HepG2 (cell line): ENCODE results near the gene UBE3A. TPM values are rescaled to one million over a fixed set of nuclear protein-coding genes. Genes with fewer than 3 reads are reported as not detected.

Experiments
- ATAC-seq: fragments of 200-7000 bp; cut with Tn5 transposase; 3 replicates; pipeline ENCODE4 v1.9.1; 2020; ENCODE audit warnings: mild to moderate bottlenecking, moderate library complexity
- BruUV-seq: library from RNA; stranded (reverse); fragments of 400-500 nt; replicated peaks from 2 replicates; lab custom pipeline; 2021; lab: Mats Ljungman, UMichigan
- CTCF ChIA-PET: fragments of 300-600 bp; formaldehyde crosslinking; extraction: SDS; loops from one replicate; lab custom pipeline; 2021; ENCODE audit warnings: low total read pairs, inconsistent platforms, low intra/inter-chr PET ratio; lab: Yijun Ruan, JAX
- POLR2A ChIA-PET: fragments of 350-600 bp; sonication (Branson Sonifier 250); formaldehyde crosslinking; loops from one replicate; lab custom pipeline; 2020; ENCODE audit warnings: antibody characterized with exemption, inconsistent platforms; lab: Yijun Ruan, JAX
- DNase-seq: peaks from one replicate; pipeline ENCODE4 v3.0.0-alpha.2; 2015; ENCODE audit warnings: low spot score
- FAIRE-seq: peaks from 3 replicates; lab custom pipeline; 2011; peaks lifted over from hg19 to GRCh38; lab: Jason Lieb, UNC
- H2AFZ ChIP-seq: one replicate; pipeline ENCODE4 v1.6.1; 2011; ENCODE audit warnings: low read length, inconsistent platforms
- H3K27ac ChIP-seq: fragments of 300-600 bp; 3 replicates; pipeline ENCODE4 v1.8.0; 2011; ENCODE audit warnings: mixed run types, mild to moderate bottlenecking, mixed read lengths, low read length, inconsistent platforms; ENCODE audit not compliant: insufficient read depth; ENCODE audit errors: extremely low read length
- H3K27me3 ChIP-seq, 2 experiments: fragments of 200-600 bp in 1 of 2; 2 replicates in 1 of 2; 3 replicates in 1 of 2; pipeline versions ENCODE4 v1.6.0 to v1.8.0; 2011; ENCODE audit warnings: low read length in 2 of 2, mild to moderate bottlenecking in 2 of 2, moderate library complexity in 2 of 2, inconsistent platforms in 1 of 2; ENCODE audit not compliant: insufficient read depth in 2 of 2, control insufficient read depth in 1 of 2
- H3K36me3 ChIP-seq, 2 experiments: fragments of 200-600 bp in 1 of 2; replicated peaks in 1 of 2; 2 replicates in 1 of 2; 3 replicates in 1 of 2; pipeline versions ENCODE4 v1.5.1 to v1.8.0; 2011; ENCODE audit warnings: low read length in 2 of 2, inconsistent platforms in 1 of 2; ENCODE audit not compliant: insufficient read depth in 2 of 2, control insufficient read depth in 1 of 2
- H3K4me1 ChIP-seq: 2 replicates; pipeline ENCODE4 v1.5.1; 2012; ENCODE audit warnings: low read length, inconsistent platforms; ENCODE audit not compliant: insufficient read depth
- H3K4me2 ChIP-seq: 2 replicates; pipeline ENCODE4 v1.6.0; 2011; ENCODE audit warnings: low read depth, low read length, inconsistent platforms
- H3K4me3 ChIP-seq, 3 experiments: fragments of 200-600 bp in 1 of 3; sonication (generic), shearing (Covaris generic) in 1 of 3; replicated peaks in 1 of 3; 2 replicates each; pipeline ENCODE4 v1.5.1; 2011 to 2016; ENCODE audit warnings: low read length in 3 of 3, inconsistent platforms in 2 of 3, low read depth in 2 of 3, mild to moderate bottlenecking in 2 of 3, control low read depth in 1 of 3, mixed read lengths in 1 of 3; ENCODE audit not compliant: insufficient read depth in 1 of 3
- H3K79me2 ChIP-seq: one replicate; pipeline ENCODE4 v1.6.1; 2011; ENCODE audit warnings: low read length, inconsistent platforms; ENCODE audit not compliant: insufficient read depth
- H3K9ac ChIP-seq: 2 replicates; pipeline ENCODE4 v1.6.0; 2011; ENCODE audit warnings: mild to moderate bottlenecking, low read depth, low read length, inconsistent platforms; ENCODE audit not compliant: insufficient read depth
- H3K9me3 ChIP-seq: 2 replicates; pipeline ENCODE4 v1.5.1; 2012; ENCODE audit warnings: mild to moderate bottlenecking, low read length
- H4K20me1 ChIP-seq: 2 replicates; pipeline ENCODE4 v1.6.0; 2011; ENCODE audit warnings: inconsistent platforms, mild to moderate bottlenecking, low read length, moderate library complexity; ENCODE audit not compliant: insufficient read depth
- CBX2 ChIP-seq, 2 experiments: fragments of 200-600 bp in 1 of 2; sonication (generic); formaldehyde crosslinking in 1 of 2; IDR thresholded peaks; 2 replicates each; pipeline versions ENCODE4 v1.7.0 to v1.8.1; 2018 to 2022; ENCODE audit warnings: low read depth in 2 of 2, low read length in 1 of 2, mild to moderate bottlenecking in 1 of 2, missing genetic modification reagents in 1 of 2
- IRX3 ChIP-seq: sonication (generic); formaldehyde crosslinking; IDR thresholded peaks from 2 replicates; pipeline ENCODE4 v1.8.1; 2023; ENCODE audit warnings: mild to moderate bottlenecking, low read depth, missing genetic modification reagents, borderline replicate concordance
- JUND ChIP-seq: sonication (generic); formaldehyde crosslinking; IDR thresholded peaks from 2 replicates; pipeline ENCODE4 v1.8.0; 2022; ENCODE audit warnings: mild to moderate bottlenecking, missing genetic modification reagents
- MED8 ChIP-seq: sonication (generic); formaldehyde crosslinking; IDR thresholded peaks from 2 replicates; pipeline ENCODE4 v1.8.1; 2023; ENCODE audit warnings: mild to moderate bottlenecking, missing genetic modification reagents; ENCODE audit not compliant: insufficient replicate concordance
- PHB2 ChIP-seq: fragments of 450-650 bp; IDR thresholded peaks from 2 replicates; pipeline ENCODE4 v1.6.1; 2018; ENCODE audit not compliant: partially characterized antibody
- SNRNP70 ChIP-seq: fragments of 200-400 bp; formaldehyde crosslinking; IDR thresholded peaks from 2 replicates; pipeline ENCODE4 v1.6.1; 2017; ENCODE audit warnings: mild to moderate bottlenecking, low read depth, low read length, moderate library complexity
- SOX13 ChIP-seq, 3 experiments: fragments of 450-650 bp in 1 of 3; sonication (generic) in 1 of 3; formaldehyde crosslinking in 1 of 3; IDR thresholded peaks in 2 of 3; conservative IDR thresholded peaks in 1 of 3; 2 replicates each; pipeline versions ENCODE4 v1.5.0 to v1.6.1; 2016 to 2020; ENCODE audit warnings: antibody characterized with exemption in 1 of 3, mild to moderate bottlenecking in 1 of 3, missing compliant biosample characterization in 1 of 3, missing genetic modification reagents in 1 of 3, moderate library complexity in 1 of 3
- TEAD3 ChIP-seq: optimal IDR thresholded peaks from 2 replicates; pipeline ENCODE3; 2016; ENCODE audit warnings: borderline replicate concordance
- YEATS4 ChIP-seq: sonication (generic); formaldehyde crosslinking; IDR thresholded peaks from 2 replicates; pipeline ENCODE4 v1.4.0; 2020; ENCODE audit warnings: missing genetic modification reagents, borderline replicate concordance
- ZNF326 ChIP-seq: sonication (generic); formaldehyde crosslinking; IDR thresholded peaks from 2 replicates; pipeline ENCODE4 v1.4.0; 2020; ENCODE audit warnings: missing genetic modification reagents, borderline replicate concordance
- ZNF451 ChIP-seq: sonication (generic); formaldehyde crosslinking; IDR thresholded peaks from 2 replicates; pipeline ENCODE4 v1.5.0; 2020; ENCODE audit warnings: mild to moderate bottlenecking, missing genetic modification reagents
- ZNF562 ChIP-seq: sonication (generic); formaldehyde crosslinking; IDR thresholded peaks from 2 replicates; pipeline ENCODE4 v1.8.0; 2022; ENCODE audit warnings: missing genetic modification reagents, borderline replicate concordance
- ZNF672 ChIP-seq: sonication (generic); formaldehyde crosslinking; IDR thresholded peaks from 2 replicates; pipeline ENCODE4 v1.8.1; 2022; ENCODE audit warnings: missing genetic modification reagents
- ZSCAN25 ChIP-seq: sonication (generic); formaldehyde crosslinking; IDR thresholded peaks from 2 replicates; pipeline ENCODE4 v1.8.0; 2022; ENCODE audit warnings: mild to moderate bottlenecking, missing genetic modification reagents
- WGBS: methylation state at CpG from one replicate; pipeline ENCODE4 v1.1.6; 2017; ENCODE audit warnings: low lambda C conversion rate; 5-methylcytosine and 5-hydroxymethylcytosine counted together
- in situ Hi-C: cut with HindIII; loops from 2 replicates; pipeline ENCODE4 v1.10.0; 2017; ENCODE audit warnings: low pct_unique_long_range_greater_than_20kb; ENCODE audit not compliant: extremely low pct_ligation_motif_present
- intact Hi-C: fragments of 100-400 bp; cut with micrococcal nuclease; formaldehyde crosslinking; loops from one replicate; pipeline ENCODE4 v1.10.0; 2022; ENCODE audit not compliant: unreplicated experiment
- polyA plus RNA-seq, 8 experiments: library from polyadenylated mRNA; depleted of rRNA in 3 of 8; stranded (reverse) in 7 of 8; unstranded in 1 of 8; fragments of >200 nt; fragmentation: Illumina TruSeq in 4 of 8; extraction: Trizol in 4 of 8; gene quantifications; 2 replicates each; pipeline versions ENCODE4 v1.2.1 to v1.2.3, GENCODE V29; 2011 to 2016; ENCODE audit warnings: low read depth in 4 of 8, missing spikeins in 1 of 8, mixed read lengths in 1 of 8; ENCODE audit not compliant: insufficient read depth in 1 of 8
- total RNA-seq, 5 experiments: library from RNA; depleted of rRNA; stranded (reverse); fragments of >200 nt; fragmentation: Illumina TruSeq; extraction: Trizol; gene quantifications; 2 replicates each; pipeline ENCODE4 v1.2.3, GENCODE V29; 2016; ENCODE audit warnings: low read depth in 1 of 5
- TF ChIP-seq, protein P1 (sequence below): IDR thresholded peaks from 2 replicates; pipeline ENCODE4 v1.6.1; 2016; ENCODE audit warnings: missing compliant biosample characterization, missing genetic modification reagents, borderline replicate concordance
- TF ChIP-seq, protein P2 (sequence below): sonication (generic); formaldehyde crosslinking; IDR thresholded peaks from 2 replicates; pipeline ENCODE4 v1.8.1; 2023; ENCODE audit warnings: mild to moderate bottlenecking, missing genetic modification reagents
- TF ChIP-seq, protein P3 (sequence below): sonication (generic); formaldehyde crosslinking; IDR thresholded peaks from 2 replicates; pipeline ENCODE4 v1.8.0; 2022; ENCODE audit warnings: low read depth, missing genetic modification reagents
- TF ChIP-seq, protein P4 (sequence below): sonication (generic); formaldehyde crosslinking; IDR thresholded peaks from 2 replicates; pipeline ENCODE4 v1.9.0; 2022; ENCODE audit warnings: low read depth, missing genetic modification reagents
- TF ChIP-seq, protein P5 (sequence below): sonication (generic); formaldehyde crosslinking; IDR thresholded peaks from 2 replicates; pipeline ENCODE4 v1.4.0; 2020; ENCODE audit warnings: missing genetic modification reagents

The UBE3A gene
- total and polyA plus RNA-seq, 2 of the 13 experiments (the other 11 are each of a cell fraction or from before 2014, with no cell fraction given) = 17.3 to 80.5 TPM

DNA sequence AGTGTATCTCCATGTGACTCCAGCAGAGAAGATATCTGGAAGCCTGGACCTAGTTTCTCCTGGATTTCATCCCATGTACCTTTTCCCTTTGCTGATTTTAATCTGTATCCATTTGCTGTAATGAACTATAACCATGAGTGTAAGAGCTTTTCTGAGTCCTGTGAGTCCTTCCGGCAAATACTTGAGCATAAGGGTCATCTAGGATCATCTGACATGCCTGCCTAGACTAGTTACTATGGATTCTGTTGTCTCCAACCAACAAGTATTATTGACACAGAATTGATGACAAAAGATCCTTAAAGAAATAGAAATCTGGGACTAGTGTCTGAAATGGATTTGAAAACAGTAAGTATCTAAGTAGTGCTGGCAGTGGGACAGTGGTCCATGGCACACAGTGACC is 11.3 kb upstream of the UBE3A start:
- Histone ChIP-seq H3K9me3 (peaks cover 16% of the 10 kb centered on the region; the same call in 1 of the 2 replicates), H3K9ac (no peak overlapping the region), H4K20me1 (no peaks in the 10 kb centered on the region), H3K4me3 (no peak overlapping the region), H3K4me2 (no peak overlapping the region), H2AFZ (no peak overlapping the region), H3K27me3 (no peaks in the 10 kb centered on the region), H3K36me3 (no peaks in the 10 kb centered on the region), H3K79me2 (no peaks in the 10 kb centered on the region), H3K4me1 (no peaks in the 10 kb centered on the region), H3K27ac (no peak overlapping the region)
- WGBS = 42% methylated on average over 1 of the region's 1 CpG
- ChIA-PET CTCF (no interaction called here), POLR2A (no interaction called here)
- in situ Hi-C loops (no loop called here), intact Hi-C loops (no loop called here)
- TF ChIP-seq CBX2 (IDR thresholded peaks at IDR 0.05; ENCODE audit: low read depth, low read length) = no peak
- no peak for TF ChIP-seq CBX2 (CRISPR knock-in tag; IDR thresholded peaks at IDR 0.05; ENCODE audit: low read depth)
- TF ChIP-seq, protein P1, sequence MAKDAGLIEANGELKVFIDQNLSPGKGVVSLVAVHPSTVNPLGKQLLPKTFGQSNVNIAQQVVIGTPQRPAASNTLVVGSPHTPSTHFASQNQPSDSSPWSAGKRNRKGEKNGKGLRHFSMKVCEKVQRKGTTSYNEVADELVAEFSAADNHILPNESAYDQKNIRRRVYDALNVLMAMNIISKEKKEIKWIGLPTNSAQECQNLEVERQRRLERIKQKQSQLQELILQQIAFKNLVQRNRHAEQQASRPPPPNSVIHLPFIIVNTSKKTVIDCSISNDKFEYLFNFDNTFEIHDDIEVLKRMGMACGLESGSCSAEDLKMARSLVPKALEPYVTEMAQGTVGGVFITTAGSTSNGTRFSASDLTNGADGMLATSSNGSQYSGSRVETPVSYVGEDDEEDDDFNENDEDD (CRISPR knock-in tag) = no peak
- TF ChIP-seq TEAD3 (CRISPR knock-in tag) = no peak
- no peak for TF ChIP-seq SOX13 (IDR thresholded peaks at IDR 0.05)
- no peak for TF ChIP-seq SOX13 (CRISPR knock-in tag; conservative IDR thresholded peaks at IDR 0.05 in 1 of 2, IDR thresholded peaks at IDR 0.05 in 1 of 2)
- no peak for TF ChIP-seq ZNF326 (CRISPR knock-in tag)
- no peak for TF ChIP-seq IRX3
- no peak for TF ChIP-seq ZNF672 (CRISPR knock-in tag)
- no peak for TF ChIP-seq ZNF451 (CRISPR knock-in tag)
- TF ChIP-seq YEATS4 = no peak
- TF ChIP-seq, protein P2, sequence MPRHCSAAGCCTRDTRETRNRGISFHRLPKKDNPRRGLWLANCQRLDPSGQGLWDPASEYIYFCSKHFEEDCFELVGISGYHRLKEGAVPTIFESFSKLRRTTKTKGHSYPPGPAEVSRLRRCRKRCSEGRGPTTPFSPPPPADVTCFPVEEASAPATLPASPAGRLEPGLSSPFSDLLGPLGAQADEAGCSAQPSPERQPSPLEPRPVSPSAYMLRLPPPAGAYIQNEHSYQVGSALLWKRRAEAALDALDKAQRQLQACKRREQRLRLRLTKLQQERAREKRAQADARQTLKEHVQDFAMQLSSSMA (CRISPR knock-in tag) = no peak
- no peak for TF ChIP-seq MED8 (CRISPR knock-in tag)
- TF ChIP-seq JUND (CRISPR knock-in tag) = no peak
- no peak for TF ChIP-seq SNRNP70
- TF ChIP-seq PHB2 = no peak
- TF ChIP-seq, protein P3, sequence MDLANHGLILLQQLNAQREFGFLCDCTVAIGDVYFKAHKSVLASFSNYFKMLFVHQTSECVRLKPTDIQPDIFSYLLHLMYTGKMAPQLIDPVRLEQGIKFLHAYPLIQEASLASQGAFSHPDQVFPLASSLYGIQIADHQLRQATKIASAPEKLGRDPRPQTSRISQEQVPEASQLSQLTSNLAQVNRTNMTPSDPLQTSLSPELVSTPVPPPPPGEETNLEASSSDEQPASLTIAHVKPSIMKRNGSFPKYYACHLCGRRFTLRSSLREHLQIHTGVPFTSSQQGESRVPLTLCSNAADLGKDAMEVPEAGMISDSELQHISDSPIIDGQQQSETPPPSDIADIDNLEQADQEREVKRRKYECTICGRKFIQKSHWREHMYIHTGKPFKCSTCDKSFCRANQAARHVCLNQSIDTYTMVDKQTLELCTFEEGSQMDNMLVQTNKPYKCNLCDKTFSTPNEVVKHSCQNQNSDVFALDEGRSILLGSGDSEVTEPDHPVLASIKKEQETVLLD (CRISPR knock-in tag) = no peak
- no peak for TF ChIP-seq ZNF562 (CRISPR knock-in tag)
- TF ChIP-seq, protein P4, sequence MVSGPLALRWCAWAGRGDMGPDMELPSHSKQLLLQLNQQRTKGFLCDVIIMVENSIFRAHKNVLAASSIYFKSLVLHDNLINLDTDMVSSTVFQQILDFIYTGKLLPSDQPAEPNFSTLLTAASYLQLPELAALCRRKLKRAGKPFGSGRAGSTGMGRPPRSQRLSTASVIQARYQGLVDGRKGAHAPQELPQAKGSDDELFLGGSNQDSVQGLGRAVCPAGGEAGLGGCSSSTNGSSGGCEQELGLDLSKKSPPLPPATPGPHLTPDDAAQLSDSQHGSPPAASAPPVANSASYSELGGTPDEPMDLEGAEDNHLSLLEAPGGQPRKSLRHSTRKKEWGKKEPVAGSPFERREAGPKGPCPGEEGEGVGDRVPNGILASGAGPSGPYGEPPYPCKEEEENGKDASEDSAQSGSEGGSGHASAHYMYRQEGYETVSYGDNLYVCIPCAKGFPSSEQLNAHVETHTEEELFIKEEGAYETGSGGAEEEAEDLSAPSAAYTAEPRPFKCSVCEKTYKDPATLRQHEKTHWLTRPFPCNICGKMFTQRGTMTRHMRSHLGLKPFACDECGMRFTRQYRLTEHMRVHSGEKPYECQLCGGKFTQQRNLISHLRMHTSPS (CRISPR knock-in tag) = no peak
- no peak for TF ChIP-seq ZSCAN25 (CRISPR knock-in tag)
- TF ChIP-seq, protein P5, sequence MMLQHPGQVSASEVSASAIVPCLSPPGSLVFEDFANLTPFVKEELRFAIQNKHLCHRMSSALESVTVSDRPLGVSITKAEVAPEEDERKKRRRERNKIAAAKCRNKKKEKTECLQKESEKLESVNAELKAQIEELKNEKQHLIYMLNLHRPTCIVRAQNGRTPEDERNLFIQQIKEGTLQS = no peak
- no peak for FAIRE-seq
- no peak for ATAC-seq
- BruUV-seq = no TSS peak
- DNase-seq = no peak
